GM06990 (cell line): ENCODE measurements around the gene SF3A2.

Experiments used
- DNase-seq: peaks from one replicate; pipeline ENCODE4 v3.0.0-alpha.2; 2011; ENCODE audit not compliant: insufficient read length; ENCODE audit errors: extremely low read depth
- H3K27me3 ChIP-seq: replicated peaks from 2 replicates; pipeline ENCODE4 v1.6.0; 2011; ENCODE audit warnings: low read length; ENCODE audit not compliant: control insufficient read depth, insufficient read depth
- H3K36me3 ChIP-seq: 2 replicates; pipeline ENCODE4 v1.5.1; 2011; ENCODE audit warnings: low read length; ENCODE audit not compliant: control insufficient read depth, insufficient read depth
- H3K4me3 ChIP-seq: replicated peaks from 2 replicates; pipeline ENCODE4 v1.5.1; 2011; ENCODE audit warnings: low read depth, mild to moderate bottlenecking, control low read depth, low read length
- TF ChIP-seq, protein P1 (sequence below): IDR thresholded peaks from 2 replicates; pipeline ENCODE4 v1.5.1; 2011; ENCODE audit warnings: low read length, control low read depth, mild to moderate bottlenecking, inconsistent platforms; ENCODE audit not compliant: insufficient read depth, poor library complexity, severe bottlenecking

Gene SF3A2

GRCh38 chr19:2269244-2270156 lies 32.9 kb downstream of the SF3A2 start:
- DNase-seq: peak; percentile 96
- Histone ChIP-seq H3K4me3 (peak overlapping the region; percentile 97), H3K27me3 (no peaks in the 10 kb centered on the region), H3K36me3 (peaks cover 3% of the 10 kb centered on the region; the same call in 1 of the 2 replicates)
- TF ChIP-seq, protein P1, sequence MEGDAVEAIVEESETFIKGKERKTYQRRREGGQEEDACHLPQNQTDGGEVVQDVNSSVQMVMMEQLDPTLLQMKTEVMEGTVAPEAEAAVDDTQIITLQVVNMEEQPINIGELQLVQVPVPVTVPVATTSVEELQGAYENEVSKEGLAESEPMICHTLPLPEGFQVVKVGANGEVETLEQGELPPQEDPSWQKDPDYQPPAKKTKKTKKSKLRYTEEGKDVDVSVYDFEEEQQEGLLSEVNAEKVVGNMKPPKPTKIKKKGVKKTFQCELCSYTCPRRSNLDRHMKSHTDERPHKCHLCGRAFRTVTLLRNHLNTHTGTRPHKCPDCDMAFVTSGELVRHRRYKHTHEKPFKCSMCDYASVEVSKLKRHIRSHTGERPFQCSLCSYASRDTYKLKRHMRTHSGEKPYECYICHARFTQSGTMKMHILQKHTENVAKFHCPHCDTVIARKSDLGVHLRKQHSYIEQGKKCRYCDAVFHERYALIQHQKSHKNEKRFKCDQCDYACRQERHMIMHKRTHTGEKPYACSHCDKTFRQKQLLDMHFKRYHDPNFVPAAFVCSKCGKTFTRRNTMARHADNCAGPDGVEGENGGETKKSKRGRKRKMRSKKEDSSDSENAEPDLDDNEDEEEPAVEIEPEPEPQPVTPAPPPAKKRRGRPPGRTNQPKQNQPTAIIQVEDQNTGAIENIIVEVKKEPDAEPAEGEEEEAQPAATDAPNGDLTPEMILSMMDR: peak; percentile 20

- no peak for DNase-seq
- Histone ChIP-seq H3K36me3 (peaks cover 5% of the 10 kb centered on the region; the same call in 1 of the 2 replicates), H3K27me3 (no peaks in the 10 kb centered on the region), H3K4me3 (peak overlapping the region; percentile 97)
- TF ChIP-seq, protein P1: no peak
Observed at GRCh38 chr19:2270157-2270422, 33.5 kb downstream of the SF3A2 start.

- peaks cover 7% of the 10 kb centered on the region for H3K36me3 ChIP-seq
- H3K4me3 ChIP-seq: peak overlapping the region; percentile 97
- TF ChIP-seq, protein P1: no peak
- H3K27me3 ChIP-seq: no peaks in the 10 kb centered on the region
- DNase-seq: peak; percentile 80
Observed at GRCh38 chr19:2270423-2271233, 34.0 kb downstream of the SF3A2 start.

GRCh38 chr19:2271234-2272103 lies 34.8 kb downstream of the SF3A2 start:
- no peaks in the 10 kb centered on the region for H3K27me3 ChIP-seq
- H3K36me3 ChIP-seq: peaks cover 10% of the 10 kb centered on the region
- DNase-seq: no peak
- TF ChIP-seq, protein P1: no peak
- H3K4me3 ChIP-seq: peak overlapping the region; percentile 97

- Histone ChIP-seq H3K4me3 (peak overlapping the region; percentile 97), H3K36me3 (peaks cover 11% of the 10 kb centered on the region), H3K27me3 (no peaks in the 10 kb centered on the region)
- DNase-seq: peak; percentile 90
- TF ChIP-seq, protein P1: peak; percentile 92
Observed at GRCh38 chr19:2273356-2274184, 36.9 kb downstream of the SF3A2 start.
